KOPT-K1 (cell line): ENCODE measurements around the gene TTC16.

Experiments used
- H3K27ac ChIP-seq: fragments of 200-600 bp; sonication (generic); 2 replicates; pipeline ENCODE4 v1.5.1; 2016; ENCODE audit warnings: antibody characterized with exemption, mild to moderate bottlenecking, low read depth, low read length; ENCODE audit not compliant: poor library complexity, severe bottlenecking
- H3K36me3 ChIP-seq: fragments of 200-600 bp; sonication (generic); 2 replicates; pipeline ENCODE4 v1.5.1; 2017; ENCODE audit warnings: antibody characterized with exemption, mild to moderate bottlenecking, low read length, moderate library complexity; ENCODE audit not compliant: insufficient read depth
- H3K9me3 ChIP-seq: fragments of 200-600 bp; sonication (generic); 2 replicates; pipeline ENCODE4 v1.5.1; 2017; ENCODE audit warnings: antibody characterized with exemption, low read length, mild to moderate bottlenecking; ENCODE audit not compliant: insufficient read depth, poor library complexity, severe bottlenecking

The TTC16 gene

DNA sequence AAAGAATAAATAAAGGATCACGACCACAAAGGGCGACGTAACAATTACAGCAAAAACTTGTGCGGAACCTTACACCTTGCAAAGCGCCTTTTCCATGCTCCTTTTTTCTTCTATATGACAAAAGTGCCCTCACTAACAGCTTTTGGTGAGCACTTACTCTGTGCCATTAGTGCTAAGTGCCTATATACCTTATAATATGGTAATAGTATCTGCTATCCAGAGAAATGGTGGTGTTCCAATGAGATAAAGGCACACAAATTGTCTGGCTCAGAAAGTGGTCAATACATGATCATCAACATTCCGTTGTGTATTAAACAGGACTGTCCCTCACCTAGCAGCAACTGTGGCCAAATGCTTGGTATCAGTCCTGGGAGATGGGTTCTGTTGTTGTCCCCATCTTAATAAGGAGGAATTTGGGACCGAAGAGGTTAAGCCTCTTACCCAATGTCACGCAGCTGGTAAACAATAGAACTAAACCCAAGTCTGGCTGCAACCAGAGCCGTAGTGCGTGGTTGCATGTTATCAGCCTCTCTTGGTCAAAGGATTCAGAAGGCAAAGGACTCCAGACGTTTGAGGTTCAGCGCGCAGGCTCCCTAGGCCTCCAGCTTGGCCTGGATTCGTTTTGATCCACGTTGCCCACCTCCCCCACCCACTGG is 19.8 kb downstream of the TTC16 start:
- H3K9me3 ChIP-seq = no peaks in the 10 kb centered on the region
- H3K27ac ChIP-seq = no peak overlapping the region
- H3K36me3 ChIP-seq = peaks cover 46% of the 10 kb centered on the region

GRCh38 chr9:127738666-127739065 is 22.8 kb downstream of the TTC16 start:
- H3K27ac ChIP-seq = no peak overlapping the region
- no peaks in the 10 kb centered on the region for H3K9me3 ChIP-seq
- peaks cover 56% of the 10 kb centered on the region for H3K36me3 ChIP-seq

- Histone ChIP-seq H3K27ac (no peak overlapping the region), H3K9me3 (no peaks in the 10 kb centered on the region), H3K36me3 (peaks cover 65% of the 10 kb centered on the region)
Measured at GRCh38 chr9:127739614-127740330, 23.9 kb downstream of the TTC16 start.

DNA sequence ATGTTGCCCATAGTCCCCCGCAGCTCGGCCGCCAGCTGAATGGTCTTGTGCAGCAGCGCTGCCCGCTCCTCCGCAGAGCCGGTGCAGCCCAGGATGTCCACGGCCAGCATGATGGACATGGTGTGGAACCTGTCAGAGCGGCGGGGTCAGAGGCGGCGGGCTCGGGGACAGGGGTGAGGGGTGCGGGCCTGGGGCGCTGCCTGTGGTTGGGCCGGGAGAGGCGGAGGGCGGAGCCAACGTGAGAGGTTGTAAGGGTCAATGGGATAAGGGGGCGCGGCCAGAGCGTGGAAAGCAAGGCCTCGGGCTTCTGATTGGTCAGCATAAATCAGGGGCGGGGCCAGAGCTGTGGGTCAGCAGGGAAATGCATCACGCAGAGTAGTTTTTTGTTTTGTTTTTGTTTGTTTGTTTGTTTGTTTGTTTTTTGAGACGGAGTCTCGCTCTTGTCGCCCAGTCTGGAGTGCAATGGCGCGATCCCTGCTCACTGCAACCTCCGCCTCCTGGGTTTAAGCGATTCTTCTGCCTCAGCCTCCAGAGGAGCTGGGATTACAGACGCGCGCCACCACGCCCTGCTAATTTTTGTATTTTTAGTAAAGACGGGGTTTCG is 26.1 kb downstream of the TTC16 start:
- Histone ChIP-seq H3K27ac (no peak overlapping the region), H3K36me3 (peaks cover 84% of the 10 kb centered on the region), H3K9me3 (no peaks in the 10 kb centered on the region)

DNA sequence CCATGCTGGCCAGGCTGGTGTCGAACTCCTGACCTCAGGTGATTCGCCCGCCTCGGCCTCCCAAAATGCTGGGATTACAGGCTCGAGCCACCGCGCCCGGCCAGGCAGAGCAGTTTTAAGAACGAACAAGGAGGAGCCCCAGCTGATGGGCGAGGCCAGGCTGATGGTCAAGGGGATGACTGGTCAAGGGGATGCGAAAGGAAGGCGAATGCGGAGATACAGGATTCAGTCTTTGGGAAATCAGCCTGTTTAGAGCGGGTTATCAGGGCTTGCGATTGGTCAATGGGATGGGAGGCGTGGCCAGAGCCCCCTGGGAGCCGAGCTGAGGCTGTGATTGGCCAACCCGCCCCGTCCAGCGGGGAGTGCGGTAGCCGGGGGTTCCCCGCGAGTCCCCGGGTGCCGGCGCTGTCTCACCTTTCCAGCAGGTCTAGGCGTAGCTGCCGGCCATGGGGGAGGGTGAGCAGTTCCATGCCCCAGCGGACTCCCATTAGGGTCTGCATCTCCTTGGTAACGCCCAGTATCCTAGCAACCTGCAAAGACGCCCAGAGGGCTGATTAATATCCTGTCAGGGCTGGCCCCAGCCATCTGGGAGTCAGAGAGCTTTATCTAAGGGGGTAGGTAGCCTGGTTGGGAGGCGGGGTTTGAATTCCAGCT is 26.7 kb downstream of the TTC16 start:
- Histone ChIP-seq H3K9me3 (no peaks in the 10 kb centered on the region), H3K36me3 (peaks cover 90% of the 10 kb centered on the region), H3K27ac (no peak overlapping the region)

DNA sequence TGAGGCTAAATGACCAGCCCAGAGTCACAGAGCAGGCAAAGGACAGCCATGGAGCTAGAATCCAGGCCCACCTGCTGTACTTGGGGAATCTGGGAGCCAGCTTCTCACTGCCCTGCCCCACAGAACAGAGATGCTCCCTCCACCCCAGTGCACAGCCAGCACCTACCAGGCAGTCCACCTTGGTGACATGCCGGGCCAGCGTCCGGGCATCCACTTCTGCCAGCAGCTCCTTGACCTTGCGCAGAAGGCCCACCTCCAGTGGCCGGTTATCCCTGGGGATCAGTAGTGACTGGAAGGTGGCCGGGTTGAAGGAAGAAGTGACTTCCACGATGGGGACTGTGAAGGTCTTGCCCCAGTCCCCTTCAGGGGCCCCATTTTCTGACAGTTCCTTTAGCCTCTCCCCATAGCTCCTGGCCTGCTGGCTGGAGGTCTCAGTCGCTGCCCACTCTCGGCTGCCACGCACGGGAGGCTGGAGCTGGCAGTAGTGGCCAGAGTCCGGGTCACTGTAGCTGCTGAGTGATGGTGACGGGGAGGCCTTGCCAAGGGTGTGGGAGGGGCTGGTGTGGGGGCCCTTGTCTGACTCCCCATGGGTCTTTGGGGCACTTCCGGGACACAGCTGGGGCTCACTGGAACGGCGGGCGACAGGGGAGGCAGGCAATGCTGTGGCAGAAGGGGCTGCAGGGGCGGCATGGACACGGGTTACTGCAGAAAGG is 28.7 kb downstream of the TTC16 start:
- Histone ChIP-seq H3K27ac (no peak overlapping the region), H3K36me3 (peaks cover 92% of the 10 kb centered on the region), H3K9me3 (no peaks in the 10 kb centered on the region)

GRCh38 chr9:127746959-127747569 is 31.2 kb downstream of the TTC16 start:
- Histone ChIP-seq H3K27ac (no peak overlapping the region), H3K36me3 (peaks cover 90% of the 10 kb centered on the region), H3K9me3 (no peaks in the 10 kb centered on the region)

GRCh38 chr9:127749090-127749787 is 33.4 kb downstream of the TTC16 start:
- H3K9me3 ChIP-seq = no peaks in the 10 kb centered on the region
- no peak overlapping the region for H3K27ac ChIP-seq
- peaks cover 80% of the 10 kb centered on the region for H3K36me3 ChIP-seq

DNA sequence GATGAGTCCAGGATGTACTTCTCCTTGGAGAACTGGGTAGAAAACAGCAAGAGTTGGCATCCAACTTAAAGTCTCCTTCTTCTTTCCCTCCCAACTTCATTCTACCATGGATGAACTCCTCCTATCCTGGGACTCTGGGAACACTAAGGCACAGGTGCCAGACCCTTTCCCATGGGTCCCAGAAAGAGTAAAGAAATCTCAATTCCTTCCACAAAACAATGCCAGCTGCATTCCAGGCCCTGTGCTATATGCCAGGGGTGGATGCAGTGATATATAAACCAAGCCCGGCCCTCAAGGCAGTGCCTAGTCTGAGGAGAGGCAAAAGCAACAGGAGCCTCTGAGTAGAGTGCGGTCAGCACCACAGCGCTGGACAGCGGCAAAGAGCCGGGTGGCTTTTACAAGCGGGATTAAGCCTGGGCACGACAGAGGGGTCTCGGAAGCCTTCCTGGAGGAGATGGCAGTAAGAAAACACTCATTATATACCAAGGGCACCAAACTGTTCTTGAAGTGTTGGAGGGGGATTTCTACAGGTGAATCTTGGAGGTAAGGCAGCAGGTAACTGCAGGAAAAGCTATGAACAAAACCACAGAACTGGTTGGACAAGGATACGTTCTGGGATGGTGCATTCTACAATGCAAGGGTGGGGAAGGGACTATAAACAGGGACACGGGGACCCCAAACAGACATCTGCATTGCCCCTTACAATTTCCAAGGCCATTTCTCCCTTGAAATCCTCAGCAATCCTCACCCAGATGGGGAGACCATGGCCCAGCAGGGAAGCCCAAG is 35.6 kb downstream of the TTC16 start:
- H3K9me3 ChIP-seq = no peaks in the 10 kb centered on the region
- H3K36me3 ChIP-seq = peaks cover 70% of the 10 kb centered on the region
- H3K27ac ChIP-seq = no peak overlapping the region

GRCh38 chr9:127753148-127753547 is 37.3 kb downstream of the TTC16 start:
- no peak overlapping the region for H3K27ac ChIP-seq
- peaks cover 54% of the 10 kb centered on the region for H3K36me3 ChIP-seq
- no peaks in the 10 kb centered on the region for H3K9me3 ChIP-seq

DNA sequence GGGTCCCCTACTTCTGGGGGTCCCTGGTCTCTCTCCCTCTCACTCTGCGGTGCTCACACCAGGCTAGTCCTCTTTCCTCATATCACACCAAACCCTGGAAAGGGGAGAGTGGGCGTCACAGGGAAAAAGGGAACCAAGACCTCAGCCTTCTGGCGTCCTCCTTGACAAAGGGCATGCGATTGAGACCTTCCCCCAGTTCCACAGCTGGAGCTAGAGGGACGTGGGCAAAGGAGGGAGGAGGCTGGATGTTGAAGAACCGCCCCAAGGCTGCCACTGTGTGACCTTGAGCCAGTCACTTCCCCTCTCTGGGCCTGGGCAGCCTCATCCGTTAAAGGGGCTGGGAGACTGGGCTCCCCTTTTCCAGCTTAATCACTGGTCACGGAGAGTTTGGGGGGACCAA is 37.7 kb downstream of the TTC16 start:
- no peaks in the 10 kb centered on the region for H3K9me3 ChIP-seq
- H3K27ac ChIP-seq = no peak overlapping the region
- peaks cover 52% of the 10 kb centered on the region for H3K36me3 ChIP-seq

DNA sequence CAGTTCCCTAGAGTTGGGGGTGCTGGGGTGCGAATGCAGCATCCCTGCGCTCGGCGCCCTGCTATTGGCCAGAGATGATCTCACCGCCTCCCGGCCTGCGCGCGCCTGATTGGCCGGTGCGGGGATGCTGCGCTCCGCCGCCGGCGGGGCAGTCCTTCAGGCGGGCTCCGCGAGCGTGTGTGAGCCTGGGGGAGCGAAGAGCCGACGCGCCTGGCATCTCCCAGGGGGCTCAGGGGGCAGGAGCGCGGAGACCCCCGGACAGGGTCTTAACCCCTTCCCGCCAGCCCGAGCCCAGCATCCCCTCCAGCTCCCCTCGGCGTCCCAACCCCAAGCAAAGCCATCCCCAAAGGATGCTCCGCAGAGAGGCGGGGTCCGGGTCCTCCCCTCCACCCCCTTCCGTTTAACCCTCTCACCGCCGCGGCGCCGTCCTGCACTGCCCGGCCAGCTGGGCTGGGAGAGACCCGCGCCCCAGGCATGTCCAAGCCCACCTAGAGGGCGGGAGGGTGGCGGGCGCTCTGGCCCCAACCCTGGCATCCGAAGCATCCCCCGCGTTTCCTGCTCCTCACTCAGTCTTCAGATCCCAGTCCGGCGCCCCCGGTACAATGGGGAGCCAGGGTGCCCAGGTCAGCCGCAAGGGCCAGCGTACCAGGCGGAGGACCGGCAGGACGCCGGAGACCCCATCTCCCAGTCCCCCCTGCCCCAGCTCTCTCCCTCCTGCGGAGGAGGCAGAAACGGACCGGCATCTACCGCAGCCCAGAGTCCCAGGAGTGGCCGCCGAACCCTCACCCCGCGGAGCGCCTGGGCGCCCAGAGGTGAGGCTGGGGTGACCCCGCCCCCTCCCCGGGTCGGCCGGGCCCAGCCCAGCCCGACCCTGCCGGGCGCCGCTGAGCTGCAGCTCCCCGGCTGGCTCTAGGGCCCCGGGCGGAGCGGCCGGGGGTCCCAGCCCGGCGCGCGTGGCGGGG is 38.5 kb downstream of the TTC16 start:
- H3K27ac ChIP-seq = no peak overlapping the region

More for the DNA sequence above, 38.5 kb downstream of the TTC16 start:
- Histone ChIP-seq H3K9me3 (no peaks in the 10 kb centered on the region), H3K36me3 (peaks cover 52% of the 10 kb centered on the region)
